Right lung (tissue), 5 donors: ENCODE results near the gene RNF113B. TPM values are rescaled to one million over a fixed set of nuclear protein-coding genes. Genes with fewer than 3 reads are reported as not detected.

ENCODE experiments used
- DNase-seq, 2 donors: peaks; one replicate each; pipeline ENCODE4 v3.0.0-alpha.2; 2013
- polyA plus RNA-seq, 5 donors: library from polyadenylated mRNA; unstranded; fragments of 120-200 nt; gene quantifications; one replicate each; pipeline versions ENCODE4 v1.2.1 to v1.2.3, GENCODE V29; 2013; ENCODE audit warnings: inconsistent platforms in 1 of 5, low replicate concordance in 1 of 5; ENCODE audit not compliant: insufficient read length in 5 of 5, insufficient read depth in 1 of 5

RNF113B gene
- polyA plus RNA-seq, 5 donors: 0.13 TPM; not detected in 4

- DNase-seq: no peak
Observed at GRCh38 chr13:98204546-98204945, 27.5 kb upstream of the RNF113B start.

DNA sequence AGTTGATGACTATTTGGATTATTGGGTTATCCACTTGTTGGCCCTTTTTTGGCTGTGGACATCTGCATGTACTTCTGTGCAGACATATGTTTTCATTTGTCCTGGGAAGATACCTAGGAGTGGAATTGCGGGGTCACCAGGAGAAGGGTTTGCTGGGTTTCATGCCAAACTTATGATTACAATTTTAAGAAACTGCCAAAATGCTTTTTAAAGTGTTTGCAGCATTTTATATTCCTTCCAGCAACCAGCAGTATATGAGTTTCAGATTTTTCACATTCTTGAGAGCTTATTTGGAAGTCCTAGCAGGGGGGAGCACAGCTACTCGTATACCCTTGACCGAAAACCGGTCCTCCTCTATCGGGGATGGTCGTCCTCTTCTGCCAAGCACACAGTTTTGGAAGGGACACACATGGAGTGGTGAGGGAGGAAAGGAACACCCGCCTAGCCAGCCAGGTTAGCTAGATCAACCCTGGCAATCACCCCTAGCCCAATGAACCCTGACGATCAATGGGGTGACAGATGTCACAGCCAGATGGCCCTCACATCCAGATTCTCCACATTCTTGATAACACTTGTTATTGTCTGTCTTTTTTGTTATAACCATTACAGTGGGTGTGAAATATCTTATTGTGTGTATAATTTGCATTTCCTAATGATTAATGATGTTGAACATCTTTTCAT is 26.7 kb upstream of the RNF113B start:
- DNase-seq: no peak

- no peak for DNase-seq
Observed at GRCh38 chr13:98201984-98202383, 24.9 kb upstream of the RNF113B start.

GRCh38 chr13:98201189-98201588 is 24.1 kb upstream of the RNF113B start:
- DNase-seq: no peak

GRCh38 chr13:98200211-98200878 is 23.3 kb upstream of the RNF113B start:
- no peak for DNase-seq

DNA sequence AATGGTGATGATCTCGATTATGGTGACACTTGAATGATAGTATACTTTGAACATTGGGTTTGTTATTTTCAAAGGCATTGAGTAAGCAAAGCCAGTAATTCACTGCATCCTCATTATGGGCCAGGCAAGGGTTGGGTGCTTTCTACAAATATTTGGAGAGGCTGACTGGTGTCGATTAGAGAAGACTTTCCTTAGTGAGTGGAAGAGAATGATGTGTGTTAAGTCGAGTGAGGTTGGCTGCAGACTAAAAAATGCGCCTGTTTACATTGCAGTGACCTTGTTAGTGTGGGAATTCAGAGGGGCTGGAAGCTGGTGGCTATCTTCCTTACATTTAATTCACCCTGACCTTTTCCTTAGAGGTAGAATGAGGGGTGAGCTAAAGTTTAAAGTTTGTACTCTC is 22.4 kb upstream of the RNF113B start:
- no peak for DNase-seq

DNA sequence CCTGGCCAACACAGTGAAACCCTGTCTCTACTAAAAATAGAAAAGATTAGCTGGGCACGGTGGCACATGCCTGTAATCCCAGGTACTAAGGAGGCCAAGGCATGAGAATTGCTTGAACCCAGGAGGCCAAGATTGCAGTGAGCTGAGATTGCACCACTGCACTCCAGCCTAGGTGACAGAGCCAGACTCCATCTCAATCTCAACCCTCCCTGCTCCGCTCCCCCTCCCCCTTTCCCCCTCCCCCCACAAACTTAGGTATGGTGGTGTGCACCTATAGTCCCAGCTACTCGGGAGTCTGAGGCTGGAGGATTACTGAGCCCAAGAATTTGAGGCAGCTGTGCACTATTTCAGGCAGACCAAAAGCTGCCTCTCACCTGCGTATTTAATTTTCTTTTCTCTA is 21.6 kb upstream of the RNF113B start:
- DNase-seq: no peak

DNA sequence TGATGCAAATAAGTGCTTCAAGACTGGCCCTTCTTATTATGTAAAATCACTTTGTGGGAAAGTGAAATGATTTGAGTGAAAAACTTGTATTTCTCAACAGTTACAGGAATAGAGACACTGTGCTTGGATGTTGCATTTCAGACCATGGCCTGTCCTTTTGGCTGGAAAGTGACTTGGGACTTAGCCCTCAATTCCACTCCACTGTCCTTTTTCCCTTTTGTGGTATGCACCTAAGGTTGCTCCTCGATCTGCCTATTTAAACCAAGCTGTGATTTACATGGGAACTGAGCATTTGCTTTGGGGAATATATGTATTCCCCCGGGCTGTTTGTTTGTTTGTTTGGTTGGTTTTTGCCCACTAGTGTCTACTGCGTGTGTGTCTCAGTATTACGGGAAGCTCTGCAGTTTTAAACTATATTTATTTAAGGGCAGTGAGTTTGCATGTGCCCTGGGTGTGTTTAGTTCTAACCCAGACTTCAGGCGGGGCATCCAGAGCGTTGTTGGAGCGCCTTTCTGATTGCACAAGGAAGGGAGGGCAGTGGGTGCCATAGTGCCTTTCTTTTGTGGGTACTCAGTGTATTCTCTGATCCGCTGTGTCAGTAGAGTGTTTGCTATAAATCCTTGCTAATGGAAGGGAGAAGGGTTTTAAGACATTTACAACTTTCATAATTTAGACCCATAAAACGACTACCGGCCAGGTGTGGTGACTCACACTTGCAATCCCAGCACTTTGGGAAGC is 18.2 kb upstream of the RNF113B start:
- DNase-seq: no peak

- no peak for DNase-seq
Observed at GRCh38 chr13:98192008-98192407, 14.9 kb upstream of the RNF113B start.

DNA sequence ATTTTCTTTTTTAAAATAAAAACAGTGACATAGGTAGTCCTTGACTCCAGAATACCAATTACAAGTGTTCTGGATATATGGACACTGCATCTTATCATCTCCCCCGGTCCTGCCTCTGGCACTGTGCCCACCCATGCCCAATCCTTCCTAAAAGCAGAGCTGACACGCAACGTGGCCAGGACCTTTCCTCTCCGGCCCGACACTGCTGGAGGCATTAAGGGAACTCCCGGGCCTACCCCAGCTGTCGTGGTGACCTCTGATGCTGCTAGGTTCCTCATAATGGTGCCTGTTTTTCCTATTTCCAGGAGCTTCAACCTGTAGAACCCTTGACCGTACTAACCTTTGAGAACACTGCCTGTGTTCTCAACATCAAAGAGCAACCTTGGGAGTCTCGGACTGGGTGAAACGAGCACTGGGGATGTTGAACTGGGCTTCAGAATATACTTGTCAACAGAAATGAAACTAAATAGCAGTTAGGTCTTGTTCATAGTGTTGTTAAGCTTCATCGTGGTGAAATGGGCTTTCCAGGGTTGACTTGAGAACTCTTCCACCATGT is 13.9 kb upstream of the RNF113B start:
- DNase-seq: no peak

DNA sequence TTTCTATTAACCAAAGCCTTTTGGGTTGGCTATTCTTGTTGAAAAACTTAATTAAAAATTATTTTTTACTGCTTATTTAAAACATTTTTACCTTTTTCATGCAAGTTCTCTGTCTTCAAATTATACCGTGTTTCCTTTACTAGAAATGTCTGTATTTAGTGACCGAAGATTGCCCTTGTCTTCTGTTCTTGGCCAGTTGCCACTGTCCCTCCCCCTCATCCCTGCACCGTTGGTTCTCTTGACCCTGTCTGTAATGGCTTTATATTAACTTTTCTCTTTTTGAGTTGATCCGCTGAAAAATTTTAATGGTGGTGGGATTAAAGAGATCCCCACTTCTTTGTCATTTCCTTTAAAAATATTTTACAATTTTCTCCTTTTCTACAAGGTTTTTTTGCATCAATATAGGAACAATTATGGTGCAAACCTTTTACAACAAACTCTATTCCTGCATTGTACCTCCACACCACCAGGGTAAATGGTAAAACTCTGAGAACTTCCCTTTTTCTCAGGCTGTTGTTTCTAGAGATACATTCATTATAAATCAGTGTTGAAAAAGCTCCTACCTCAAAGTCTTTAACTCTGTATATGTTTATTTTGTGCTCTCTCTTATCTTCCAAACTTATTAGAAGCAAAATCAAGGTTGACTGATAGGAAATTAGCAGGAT is 12.9 kb upstream of the RNF113B start:
- no peak for DNase-seq

DNA sequence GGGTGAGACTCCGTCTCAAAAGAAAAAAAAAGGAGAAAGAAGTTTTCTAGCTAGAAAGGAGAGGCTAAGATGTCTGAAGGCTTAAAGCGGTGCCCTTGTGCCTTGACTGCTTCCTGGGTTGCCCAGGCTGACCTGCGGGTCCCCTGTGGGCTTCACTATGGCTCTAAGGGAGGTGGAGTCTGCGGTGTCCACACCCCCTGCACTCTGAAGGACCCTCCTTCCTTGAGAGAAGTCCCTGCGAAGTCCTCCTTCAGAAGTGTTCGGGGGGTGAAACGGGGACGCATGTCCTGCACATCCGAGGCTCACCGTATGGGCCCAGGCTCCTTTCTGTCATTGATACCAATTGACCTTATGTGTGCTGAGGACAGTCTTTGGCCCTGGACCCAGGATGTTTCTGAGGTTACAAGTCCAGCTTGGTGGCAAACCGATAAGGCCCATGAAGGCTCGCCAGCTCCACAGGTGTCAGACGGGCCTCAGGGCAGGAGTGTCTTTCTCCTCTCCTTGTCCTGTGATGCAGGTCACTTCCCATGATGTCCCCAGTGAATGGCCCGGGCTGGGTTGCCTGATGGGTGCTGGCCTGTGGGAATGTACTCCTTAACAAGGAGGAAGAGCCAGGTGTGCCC is 11.6 kb upstream of the RNF113B start:
- no peak for DNase-seq

DNA sequence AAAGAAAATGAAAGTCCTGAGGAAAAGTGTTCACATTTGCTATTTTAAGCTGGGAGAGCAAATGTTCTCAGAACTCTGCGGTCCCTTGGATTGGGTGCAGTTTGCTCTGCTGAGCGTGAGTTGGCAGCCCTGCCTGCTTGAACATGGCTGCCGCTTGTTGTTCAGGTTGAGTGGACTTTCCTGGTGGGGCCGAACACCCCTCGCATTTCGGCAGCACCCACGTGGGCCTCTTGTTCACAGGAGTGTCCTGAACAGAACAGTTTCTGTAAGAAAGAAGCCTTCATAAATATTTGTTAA is 10.8 kb upstream of the RNF113B start:
- no peak for DNase-seq

- no peak for DNase-seq
Observed at GRCh38 chr13:98187155-98187964, 10.3 kb upstream of the RNF113B start.

GRCh38 chr13:98184792-98185191 is 7.7 kb upstream of the RNF113B start:
- DNase-seq: no peak

GRCh38 chr13:98182589-98182988 is 5.5 kb upstream of the RNF113B start:
- no peak for DNase-seq

DNA sequence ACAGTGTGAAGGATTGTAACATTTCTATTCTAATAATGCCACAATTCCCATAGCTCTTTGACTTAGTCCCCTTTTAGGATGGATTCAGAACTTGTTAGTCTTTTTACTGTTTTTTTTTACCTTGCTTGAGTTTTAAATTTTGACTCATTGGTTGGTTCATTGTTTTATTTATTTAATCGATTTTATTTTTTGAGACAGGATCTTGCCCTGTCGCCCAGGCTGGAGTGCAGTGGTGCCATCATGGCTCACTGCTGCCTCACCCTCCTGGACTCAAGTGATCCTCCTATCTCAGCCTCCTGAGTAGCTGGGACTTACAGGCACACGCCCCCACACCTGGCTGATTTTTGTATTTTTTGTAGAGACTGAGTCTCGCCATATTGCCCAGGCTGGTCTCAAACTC is 5.1 kb upstream of the RNF113B start:
- DNase-seq: no peak

- DNase-seq: no peak
Observed at GRCh38 chr13:98181111-98181815, 4.2 kb upstream of the RNF113B start.

- no peak for DNase-seq
Observed at GRCh38 chr13:98180092-98180491, 3.0 kb upstream of the RNF113B start.

DNA sequence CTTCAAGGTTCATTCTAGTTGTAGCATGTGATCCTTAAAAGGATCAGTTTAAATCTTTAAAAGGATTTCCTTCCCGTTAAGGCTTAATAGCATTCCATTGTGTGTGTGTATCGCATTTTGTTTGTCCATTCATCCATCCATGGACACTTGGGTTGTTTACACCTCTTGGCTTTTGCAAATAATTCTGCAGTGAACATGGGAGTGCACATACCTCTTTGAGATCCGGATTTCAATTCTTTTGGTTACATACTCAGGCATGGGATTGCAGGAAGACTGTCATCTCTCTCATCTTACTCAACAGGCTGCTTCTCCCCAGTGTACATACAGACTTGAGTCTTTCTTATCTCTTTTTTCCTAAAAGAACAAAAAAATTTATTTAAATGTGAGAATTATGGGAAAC is 1.2 kb downstream of the RNF113B start:
- DNase-seq: no peak
